GM21526 (cell line): Measurements from ENCODE around the gene HECA.
"Not testable (repeated sequence)": the region's sequence is repeated elsewhere in the genome, so short reads cannot be mapped to it uniquely, and the experiment has no call there.

Experiments used
- ATAC-seq: cut with Tn5 transposase; IDR thresholded peaks from one replicate; pipeline ENCODE4 v1.9.1; 2021; ENCODE audit warnings: moderate library complexity; ENCODE audit not compliant: unreplicated experiment, low FRiP score

Gene HECA, protein sequence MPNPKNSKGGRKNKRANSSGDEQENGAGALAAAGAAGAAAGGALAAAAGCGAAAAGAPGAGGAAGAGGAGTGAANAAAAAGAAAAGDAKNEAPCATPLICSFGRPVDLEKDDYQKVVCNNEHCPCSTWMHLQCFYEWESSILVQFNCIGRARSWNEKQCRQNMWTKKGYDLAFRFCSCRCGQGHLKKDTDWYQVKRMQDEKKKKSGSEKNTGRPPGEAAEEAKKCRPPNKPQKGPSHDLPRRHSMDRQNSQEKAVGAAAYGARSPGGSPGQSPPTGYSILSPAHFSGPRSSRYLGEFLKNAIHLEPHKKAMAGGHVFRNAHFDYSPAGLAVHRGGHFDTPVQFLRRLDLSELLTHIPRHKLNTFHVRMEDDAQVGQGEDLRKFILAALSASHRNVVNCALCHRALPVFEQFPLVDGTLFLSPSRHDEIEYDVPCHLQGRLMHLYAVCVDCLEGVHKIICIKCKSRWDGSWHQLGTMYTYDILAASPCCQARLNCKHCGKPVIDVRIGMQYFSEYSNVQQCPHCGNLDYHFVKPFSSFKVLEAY

DNA sequence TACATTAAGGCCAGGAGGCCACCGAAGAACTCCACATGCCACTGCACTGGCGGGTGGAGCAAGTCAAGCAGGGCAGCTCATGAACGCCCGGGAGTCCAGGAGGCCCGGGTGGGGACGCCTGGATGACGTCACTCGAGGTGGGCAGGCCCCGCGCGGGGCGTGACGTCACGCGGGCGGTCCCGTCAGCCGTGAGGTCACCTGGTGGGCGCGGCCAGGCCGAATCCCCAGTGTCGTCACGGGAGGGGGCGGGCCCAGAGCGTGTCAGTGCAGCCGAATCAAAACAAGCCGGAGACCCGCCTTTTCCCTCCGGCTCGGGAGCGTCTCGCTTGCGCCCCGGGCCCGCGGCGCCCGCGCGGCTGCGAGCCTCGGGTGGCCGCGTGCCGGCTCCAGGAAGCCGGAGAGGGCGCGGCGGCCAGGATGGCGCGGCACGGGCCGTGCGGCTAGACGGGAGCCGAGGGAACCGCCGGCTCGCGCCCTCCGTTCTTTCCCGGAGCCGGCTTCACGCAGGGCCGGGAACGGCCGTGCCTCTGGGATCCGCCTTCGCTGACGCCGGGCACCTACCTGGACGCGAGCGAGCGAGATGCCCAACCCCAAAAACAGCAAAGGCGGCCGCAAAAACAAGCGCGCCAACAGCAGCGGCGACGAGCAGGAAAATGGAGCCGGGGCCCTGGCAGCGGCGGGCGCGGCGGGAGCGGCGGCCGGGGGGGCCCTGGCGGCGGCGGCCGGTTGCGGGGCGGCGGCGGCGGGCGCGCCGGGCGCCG lies at the start of gene HECA:
HECA (plus strand) TSS at position 264 of the 761 bp plus-strand sequence; CDS start at position 581, 317 bp downstream.
- peak; percentile 83 for ATAC-seq

DNA sequence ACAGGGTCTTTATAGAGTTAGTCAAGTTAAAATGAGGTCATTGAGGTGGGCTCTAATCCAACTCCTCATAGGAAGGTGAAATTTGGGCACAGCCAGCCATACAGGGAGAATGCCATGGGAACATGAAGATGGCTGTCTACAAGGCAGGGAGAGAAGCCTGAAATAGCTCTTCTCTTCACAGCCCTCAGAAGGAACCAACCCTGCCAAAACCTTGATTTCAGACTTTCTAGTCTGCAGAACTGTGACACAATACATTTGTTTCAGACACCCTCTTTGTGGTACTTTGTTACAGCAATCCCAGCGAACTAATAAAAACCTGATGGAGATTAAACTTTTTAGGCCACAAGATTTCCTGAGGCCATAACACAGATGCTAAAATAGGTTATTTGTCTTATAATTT lies 43.1 kb upstream of the HECA start:
- ATAC-seq: no peak

DNA sequence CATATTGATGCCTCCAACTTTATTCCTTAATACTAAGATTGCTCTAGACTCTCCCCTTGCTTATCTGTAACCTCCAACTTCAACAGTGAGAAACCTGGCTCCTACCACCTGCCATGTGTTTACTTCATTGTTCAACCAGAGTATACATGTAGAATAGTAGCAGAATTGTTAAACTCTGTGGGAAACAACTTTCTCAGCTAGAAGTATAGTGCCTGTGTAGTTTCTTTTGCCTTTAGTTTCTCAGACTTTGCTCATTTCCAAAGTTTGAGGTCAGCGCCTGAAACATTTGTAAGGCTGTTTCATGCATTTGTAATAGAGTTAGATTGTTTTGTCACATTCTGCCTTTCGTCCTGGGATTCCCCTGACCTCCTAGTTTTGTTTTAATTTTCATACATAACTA lies 34.9 kb upstream of the HECA start:
- peak; percentile 89 for ATAC-seq

DNA sequence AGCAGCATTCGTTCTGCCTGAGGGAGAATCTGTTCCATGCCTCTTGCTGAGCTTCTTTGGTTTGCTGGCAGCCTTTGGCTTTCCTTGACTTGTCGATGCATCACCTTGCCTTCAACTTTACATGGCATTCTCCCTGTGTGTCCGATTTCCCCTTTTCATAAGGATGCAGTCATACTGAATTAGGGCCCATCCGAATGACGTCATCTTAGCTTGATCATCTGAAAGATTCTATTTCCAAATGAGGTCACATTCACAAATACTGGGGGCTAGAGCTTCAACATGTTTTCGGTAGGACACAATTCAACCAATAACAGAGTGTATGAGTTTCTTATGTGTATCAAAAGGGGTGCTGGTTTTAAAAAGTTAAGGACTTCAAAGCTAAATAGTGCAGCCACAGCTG lies 27.8 kb upstream of the HECA start:
- ATAC-seq: no peak

GRCh38 chr6:139108378-139108777 lies 26.5 kb upstream of the HECA start:
- no peak for ATAC-seq

- no peak for ATAC-seq
Measured at GRCh38 chr6:139109558-139109957, 25.3 kb upstream of the HECA start.

DNA sequence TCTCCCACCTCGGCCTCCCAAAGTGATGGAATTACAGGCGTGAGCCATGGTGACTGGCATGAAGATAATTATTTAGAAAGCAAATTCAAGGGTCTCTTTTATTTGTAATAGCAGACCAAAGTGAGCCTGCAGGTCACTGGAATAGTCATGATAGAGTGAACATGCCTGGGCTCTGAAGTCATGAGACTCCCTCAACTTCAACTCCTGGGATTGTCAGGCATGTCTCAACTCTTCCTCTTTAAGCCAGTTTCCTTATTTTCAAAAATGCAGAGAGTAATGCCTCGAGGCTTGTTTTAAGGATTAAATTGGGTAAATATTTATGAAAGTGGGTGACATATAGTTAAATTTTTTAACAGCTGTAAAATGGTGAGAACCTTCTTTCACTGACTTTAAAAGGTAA lies 22.7 kb upstream of the HECA start:
- no peak for ATAC-seq

DNA sequence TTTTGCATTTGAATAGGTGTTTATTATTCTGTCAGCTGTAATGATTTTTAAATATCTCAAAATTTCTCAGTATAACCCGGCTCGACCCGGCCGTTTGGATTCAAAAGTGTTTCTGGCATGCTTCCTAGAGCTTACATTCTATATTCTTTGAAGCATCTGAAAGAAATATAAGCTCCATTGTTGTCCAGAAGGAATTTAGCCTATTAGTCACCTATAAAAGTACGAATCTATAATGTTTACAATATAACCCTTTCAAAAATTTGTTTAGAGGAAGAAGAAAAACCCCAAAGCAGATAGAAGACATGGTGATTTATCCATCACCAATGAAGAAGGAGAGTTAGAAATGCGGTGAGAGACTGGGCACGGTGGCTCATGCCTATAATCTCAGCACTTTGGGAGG lies 22.3 kb upstream of the HECA start:
- ATAC-seq: no peak

- no peak for ATAC-seq
Measured at GRCh38 chr6:139114746-139115145, 20.1 kb upstream of the HECA start.

DNA sequence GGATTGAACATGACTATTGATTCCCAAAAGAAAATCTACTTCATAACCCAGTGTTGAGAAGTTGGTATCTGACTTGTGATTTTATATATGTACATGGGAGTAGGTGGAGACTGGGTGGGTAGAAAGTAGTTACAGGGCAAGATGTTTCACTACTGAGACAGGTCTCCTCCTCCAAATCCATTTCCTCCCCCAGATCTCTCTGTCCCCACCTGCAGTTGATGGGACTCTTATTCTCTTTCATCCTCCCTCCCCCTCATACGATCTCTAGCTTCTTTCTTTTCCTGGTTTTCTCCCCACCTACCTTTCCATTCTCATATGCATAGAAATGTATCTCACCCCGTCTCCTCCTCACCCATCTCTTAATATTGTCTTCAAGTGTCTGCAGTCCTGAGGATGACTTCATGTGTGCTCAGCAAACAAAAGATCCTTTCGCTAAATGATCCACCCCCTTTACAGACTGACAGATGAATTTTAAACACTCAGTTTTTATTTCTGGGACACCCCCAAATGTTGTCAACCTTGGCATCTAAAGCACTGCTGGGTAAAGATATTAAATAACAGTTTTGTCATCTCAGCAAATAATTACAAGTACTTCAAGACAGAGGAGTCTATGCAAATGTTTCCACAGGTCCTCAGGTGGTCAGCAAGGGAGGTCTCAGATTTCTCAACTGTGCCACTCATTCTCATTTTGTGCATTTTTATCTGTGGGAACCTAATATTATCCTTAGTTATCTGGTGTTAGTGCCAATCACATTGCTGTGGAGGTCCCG lies 18.7 kb upstream of the HECA start:
- no peak for ATAC-seq

DNA sequence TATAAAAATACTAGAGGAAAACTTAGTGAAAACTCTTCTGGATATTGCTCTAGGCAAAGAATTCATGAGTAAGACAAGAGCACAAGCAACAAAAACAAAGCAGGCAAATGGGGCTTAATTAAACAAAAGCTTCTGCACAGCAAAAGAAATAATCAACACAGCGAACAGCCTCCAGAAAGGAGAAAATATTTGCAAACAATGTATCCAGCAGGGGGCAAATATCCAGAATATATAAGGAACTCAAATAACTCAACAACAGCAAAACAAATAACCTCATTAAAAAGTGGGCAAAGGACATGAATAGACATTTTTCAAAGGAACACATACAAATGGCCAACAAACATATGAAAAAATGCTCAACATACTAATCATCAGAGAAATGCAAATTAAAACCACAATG lies 17.1 kb upstream of the HECA start:
- ATAC-seq: no peak

DNA sequence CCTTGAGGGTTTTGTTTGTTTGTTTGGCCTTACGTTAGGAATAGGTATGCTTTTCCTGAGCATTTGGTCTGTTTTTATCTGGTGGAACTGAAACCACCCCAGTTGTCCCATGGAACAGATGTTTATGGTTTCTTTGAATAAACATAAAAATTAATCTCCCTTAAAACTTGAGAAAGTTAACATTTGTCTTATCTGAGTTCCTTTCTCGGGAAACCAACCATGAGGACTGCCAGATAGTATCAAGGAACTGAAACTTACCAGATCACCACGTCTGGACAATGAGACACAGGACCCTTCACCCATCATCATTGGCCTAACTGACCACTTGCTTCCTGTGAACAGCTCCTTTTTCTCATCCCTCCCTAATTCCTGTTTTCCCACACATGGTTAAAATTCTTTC lies 15.3 kb upstream of the HECA start:
- ATAC-seq: no peak

GRCh38 chr6:139122823-139123222 lies 12.1 kb upstream of the HECA start:
- not testable (repeated sequence) for ATAC-seq

- peak; percentile 100 for ATAC-seq
Measured at GRCh38 chr6:139124887-139125672, 9.8 kb upstream of the HECA start.

DNA sequence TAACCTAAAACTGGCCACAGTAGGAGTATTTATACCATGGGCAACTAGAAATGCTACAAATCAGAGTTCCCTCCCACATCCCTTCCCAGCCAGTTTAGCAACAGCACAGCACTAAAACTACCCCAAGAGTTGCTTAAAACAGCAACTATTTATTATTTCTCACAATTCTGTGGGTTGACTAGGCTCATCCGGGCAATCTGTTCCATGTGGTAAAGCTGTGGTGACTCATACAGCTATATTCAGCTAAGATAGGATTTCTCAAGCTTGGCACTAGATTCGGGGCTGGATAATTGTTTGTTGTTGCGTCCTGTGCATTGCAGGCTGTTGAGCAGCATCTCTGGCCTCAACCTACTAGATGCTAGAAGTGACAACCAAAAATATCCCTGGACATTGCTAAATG lies 8.6 kb upstream of the HECA start:
- ATAC-seq: no peak

DNA sequence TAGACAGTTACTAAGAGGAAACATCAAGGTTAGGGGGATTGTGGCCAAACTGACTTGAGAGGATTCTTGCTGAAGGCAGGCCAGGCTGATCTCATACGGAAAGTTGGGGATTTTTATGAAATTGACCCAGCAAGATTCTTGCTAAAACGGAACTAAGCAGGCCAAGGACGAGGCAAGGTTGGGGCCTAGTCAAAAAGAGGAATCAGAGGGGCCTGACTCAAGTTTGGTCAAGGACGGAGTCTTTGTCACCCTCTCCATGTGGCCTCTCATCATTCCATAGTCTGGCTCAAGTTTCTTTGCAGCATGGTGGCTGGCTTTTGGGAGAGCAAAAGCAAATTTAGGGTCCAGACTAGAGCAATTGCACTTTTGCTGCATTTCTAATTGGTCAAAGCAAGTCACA lies 7.9 kb upstream of the HECA start:
- ATAC-seq: no peak

- ATAC-seq: no peak
Measured at GRCh38 chr6:139129284-139129683, 5.6 kb upstream of the HECA start.

DNA sequence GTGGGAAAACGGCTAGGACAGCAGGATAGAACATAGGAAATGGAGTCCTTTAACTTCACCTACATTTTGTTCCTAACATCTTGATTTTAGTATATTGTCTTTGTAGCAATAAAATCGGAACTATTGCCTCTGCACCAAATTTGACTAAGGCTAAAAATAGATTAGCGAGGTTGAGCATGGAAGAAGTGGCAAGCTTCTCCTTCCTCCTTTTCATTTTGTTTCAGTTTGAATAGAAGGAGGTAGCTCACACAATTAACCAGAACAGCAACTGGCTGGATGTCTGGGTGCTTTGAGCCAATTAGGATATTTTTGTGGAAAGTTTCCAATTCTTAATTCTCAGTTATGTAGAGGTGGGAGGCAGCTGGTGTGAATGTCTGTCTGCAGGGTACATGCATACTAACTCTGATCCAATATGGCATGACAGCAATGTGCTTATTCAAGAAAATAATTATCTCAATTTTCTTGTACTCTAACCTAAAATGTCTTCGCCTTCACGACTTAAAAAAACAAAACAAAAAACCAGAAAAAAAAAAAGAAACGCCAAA lies 3.1 kb upstream of the HECA start:
- no peak for ATAC-seq

GRCh38 chr6:139133262-139134063 lies 1.4 kb upstream of the HECA start:
- no peak for ATAC-seq
